Esophagus muscularis mucosa (tissue), 2 donors: ENCODE results near the gene FKRP.

Experiments used
- POLR2A ChIP-seq: fragments of 450-650 bp; IDR thresholded peaks from one replicate; pipeline ENCODE4 v1.6.1; 2017; ENCODE audit warnings: antibody characterized with exemption, moderate library complexity, mild to moderate bottlenecking, low read depth
- POLR2AphosphoS5 ChIP-seq, 2 donors: sonication (generic); formaldehyde crosslinking; IDR thresholded peaks; one replicate each; pipeline ENCODE4 v1.6.1; 2017; ENCODE audit warnings: antibody characterized with exemption in 2 of 2

DNA sequence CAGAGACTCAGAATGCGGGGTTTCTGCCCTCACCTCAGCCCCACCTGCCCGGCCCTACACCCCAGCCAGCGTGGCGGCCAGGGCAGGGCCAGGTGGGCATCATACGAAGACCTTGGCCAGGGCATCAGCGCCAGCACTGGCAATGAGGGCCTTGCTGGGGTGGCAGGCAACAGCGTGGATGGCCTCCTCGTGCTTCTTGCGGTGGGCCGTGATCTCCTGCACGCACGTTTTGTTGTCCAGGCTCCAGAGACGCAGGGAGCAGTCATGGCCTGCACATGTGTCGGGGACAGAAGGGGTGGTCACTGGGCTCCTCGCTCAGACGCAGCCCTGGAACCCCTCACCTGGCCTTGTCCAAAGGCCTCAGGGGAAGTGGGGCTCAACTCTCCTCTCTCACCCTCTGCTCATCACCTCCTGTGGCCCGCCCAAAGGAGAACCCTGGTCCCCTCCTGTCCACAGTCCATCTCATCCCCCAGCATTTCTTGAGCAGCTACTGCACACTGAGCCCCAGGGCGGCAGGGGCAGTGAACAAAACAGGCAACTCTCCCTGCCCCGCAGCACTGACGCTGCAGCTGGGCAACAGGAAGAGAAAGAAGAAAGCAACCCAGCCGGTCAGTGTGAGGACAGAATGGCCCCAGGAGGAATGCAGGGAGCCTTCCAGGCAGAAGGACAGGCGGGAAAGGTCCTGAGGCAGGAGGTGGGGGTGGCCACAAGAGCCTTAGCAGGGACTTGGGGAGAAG, 25.2 kb upstream of the FKRP start:
- TF ChIP-seq POLR2A, result no peak
- no peak for TF ChIP-seq POLR2AphosphoS5 (IDR thresholded peaks at IDR 0.05)
